HG02840 (cell line): Measurements from ENCODE around the gene IL1RN.

Experiments
- ATAC-seq: cut with Tn5 transposase; IDR thresholded peaks from one replicate; pipeline ENCODE4 v1.9.1; 2021; ENCODE audit warnings: mild to moderate bottlenecking, moderate library complexity, moderate number of reproducible peaks; ENCODE audit not compliant: unreplicated experiment, low FRiP score

IL1RN gene

GRCh38 chr2:113171334-113172075 lies 44.1 kb downstream of the IL1RN start:
- ATAC-seq: no peak

GRCh38 chr2:113172721-113173541 lies 45.5 kb downstream of the IL1RN start:
- ATAC-seq: no peak

GRCh38 chr2:113173542-113174375 lies 46.4 kb downstream of the IL1RN start, which contains the start of gene PSD4:
Gene PSD4 (plus strand): TSS chr2:113173971. CDS start chr2:113182457, 8,486 bp downstream.
- peak; percentile 75 for ATAC-seq

- no peak for ATAC-seq
Observed at GRCh38 chr2:113174376-113174750, 47.0 kb downstream of the IL1RN start.

GRCh38 chr2:113175042-113175628 lies 47.7 kb downstream of the IL1RN start:
- ATAC-seq: peak; percentile 62

- ATAC-seq: no peak
Observed at GRCh38 chr2:113175736-113176695, 48.6 kb downstream of the IL1RN start.

- no peak for ATAC-seq
Observed at GRCh38 chr2:113176696-113177355, 49.4 kb downstream of the IL1RN start.

- ATAC-seq: no peak
Observed at GRCh38 chr2:113178069-113178746, 50.8 kb downstream of the IL1RN start.

GRCh38 chr2:113178891-113179290 lies 51.5 kb downstream of the IL1RN start:
- no peak for ATAC-seq

GRCh38 chr2:113179446-113180045 lies 52.1 kb downstream of the IL1RN start:
- no peak for ATAC-seq

- ATAC-seq: no peak
Observed at GRCh38 chr2:113180131-113180946, 52.9 kb downstream of the IL1RN start.

- ATAC-seq: no peak
Observed at GRCh38 chr2:113181258-113182051, 54.1 kb downstream of the IL1RN start.

GRCh38 chr2:113182471-113183260 lies 55.3 kb downstream of the IL1RN start:
- ATAC-seq: no peak

GRCh38 chr2:113183264-113183663 lies 55.9 kb downstream of the IL1RN start:
- no peak for ATAC-seq
